PFSK-1 (cell line): ENCODE measurements around the gene CTNND2.

Experiments
- FOXP2 ChIP-seq: optimal IDR thresholded peaks from 2 replicates; pipeline ENCODE3; 2011; ENCODE audit warnings: borderline replicate concordance, control low read depth, inconsistent platforms; ENCODE audit not compliant: insufficient read depth; ENCODE audit errors: extremely low read length, extremely low read depth
- POLR2AphosphoS5 ChIP-seq: IDR thresholded peaks from 2 replicates; pipeline ENCODE4 v1.6.1; 2012; ENCODE audit warnings: low read depth, mild to moderate bottlenecking, control low read depth, low read length, moderate library complexity
- SIN3A ChIP-seq: IDR thresholded peaks from 2 replicates; pipeline ENCODE4 v1.6.1; 2012; ENCODE audit warnings: mild to moderate bottlenecking, low read length, moderate library complexity, borderline replicate concordance; ENCODE audit not compliant: insufficient read depth
- TAF1 ChIP-seq: IDR thresholded peaks from 2 replicates; pipeline ENCODE4 v1.6.1; 2012; ENCODE audit warnings: low read length, control low read depth, borderline replicate concordance; ENCODE audit not compliant: insufficient read depth
- TF ChIP-seq, protein P1 (sequence below), 2 experiments: IDR thresholded peaks; 2 replicates each; pipeline versions ENCODE4 v1.6.1 to v1.8.0; 2011 to 2012; ENCODE audit warnings: low read depth in 2 of 2, low read length in 2 of 2, control low read depth in 1 of 2, inconsistent platforms in 1 of 2, mild to moderate bottlenecking in 1 of 2, moderate library complexity in 1 of 2; ENCODE audit not compliant: insufficient read depth in 1 of 2

Gene CTNND2

DNA sequence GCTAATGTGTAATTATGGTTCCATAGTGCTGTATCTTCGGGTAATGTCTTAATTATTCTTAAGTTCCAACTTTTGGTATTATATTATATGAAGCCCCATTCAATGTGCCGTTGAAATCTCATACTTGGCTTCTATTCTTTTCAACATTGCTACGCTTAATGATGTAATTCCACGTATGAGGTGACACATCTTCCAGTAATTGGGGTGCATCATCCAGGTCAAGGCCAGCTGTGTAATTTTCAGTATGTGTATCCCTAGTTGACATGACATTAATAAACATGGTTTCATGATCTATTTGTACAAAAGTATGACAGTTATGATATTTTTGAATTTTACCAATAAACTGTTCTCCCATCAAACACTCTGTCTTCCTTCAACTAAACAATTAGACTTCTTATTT lies 546.3 kb downstream of the CTNND2 start:
- no peak for TF ChIP-seq TAF1
- no peak for TF ChIP-seq SIN3A
- no peak for TF ChIP-seq FOXP2
- no peak for TF ChIP-seq POLR2AphosphoS5
- TF ChIP-seq, protein P1, sequence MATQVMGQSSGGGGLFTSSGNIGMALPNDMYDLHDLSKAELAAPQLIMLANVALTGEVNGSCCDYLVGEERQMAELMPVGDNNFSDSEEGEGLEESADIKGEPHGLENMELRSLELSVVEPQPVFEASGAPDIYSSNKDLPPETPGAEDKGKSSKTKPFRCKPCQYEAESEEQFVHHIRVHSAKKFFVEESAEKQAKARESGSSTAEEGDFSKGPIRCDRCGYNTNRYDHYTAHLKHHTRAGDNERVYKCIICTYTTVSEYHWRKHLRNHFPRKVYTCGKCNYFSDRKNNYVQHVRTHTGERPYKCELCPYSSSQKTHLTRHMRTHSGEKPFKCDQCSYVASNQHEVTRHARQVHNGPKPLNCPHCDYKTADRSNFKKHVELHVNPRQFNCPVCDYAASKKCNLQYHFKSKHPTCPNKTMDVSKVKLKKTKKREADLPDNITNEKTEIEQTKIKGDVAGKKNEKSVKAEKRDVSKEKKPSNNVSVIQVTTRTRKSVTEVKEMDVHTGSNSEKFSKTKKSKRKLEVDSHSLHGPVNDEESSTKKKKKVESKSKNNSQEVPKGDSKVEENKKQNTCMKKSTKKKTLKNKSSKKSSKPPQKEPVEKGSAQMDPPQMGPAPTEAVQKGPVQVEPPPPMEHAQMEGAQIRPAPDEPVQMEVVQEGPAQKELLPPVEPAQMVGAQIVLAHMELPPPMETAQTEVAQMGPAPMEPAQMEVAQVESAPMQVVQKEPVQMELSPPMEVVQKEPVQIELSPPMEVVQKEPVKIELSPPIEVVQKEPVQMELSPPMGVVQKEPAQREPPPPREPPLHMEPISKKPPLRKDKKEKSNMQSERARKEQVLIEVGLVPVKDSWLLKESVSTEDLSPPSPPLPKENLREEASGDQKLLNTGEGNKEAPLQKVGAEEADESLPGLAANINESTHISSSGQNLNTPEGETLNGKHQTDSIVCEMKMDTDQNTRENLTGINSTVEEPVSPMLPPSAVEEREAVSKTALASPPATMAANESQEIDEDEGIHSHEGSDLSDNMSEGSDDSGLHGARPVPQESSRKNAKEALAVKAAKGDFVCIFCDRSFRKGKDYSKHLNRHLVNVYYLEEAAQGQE (IDR thresholded peaks at IDR 0.05; ENCODE audit: insufficient read depth in 1 of 2, low read depth in 2 of 2, low read length in 2 of 2): no peak

DNA sequence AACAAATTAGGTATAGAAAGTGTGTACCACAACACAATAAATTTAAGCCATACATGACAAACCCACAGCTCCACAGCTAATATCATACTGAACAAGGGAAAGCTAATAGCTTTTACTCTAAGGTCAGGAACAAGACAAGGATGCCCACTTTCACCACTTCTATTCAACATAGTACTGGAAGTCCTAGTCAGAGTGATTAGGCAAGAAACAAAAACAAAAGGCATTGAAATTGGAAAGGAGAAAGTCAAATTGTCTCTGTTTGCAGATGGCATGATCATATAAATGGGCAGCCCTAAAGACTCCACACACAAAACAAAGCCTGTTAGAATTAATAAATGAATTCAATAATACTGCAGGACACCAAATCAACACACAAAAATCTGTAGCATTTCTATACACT lies 548.8 kb downstream of the CTNND2 start:
- TF ChIP-seq SIN3A (no peak), FOXP2 (no peak), POLR2AphosphoS5 (no peak), TAF1 (no peak)
- TF ChIP-seq, protein P1 (IDR thresholded peaks at IDR 0.05; ENCODE audit: insufficient read depth in 1 of 2, low read depth in 2 of 2, low read length in 2 of 2): no peak

DNA sequence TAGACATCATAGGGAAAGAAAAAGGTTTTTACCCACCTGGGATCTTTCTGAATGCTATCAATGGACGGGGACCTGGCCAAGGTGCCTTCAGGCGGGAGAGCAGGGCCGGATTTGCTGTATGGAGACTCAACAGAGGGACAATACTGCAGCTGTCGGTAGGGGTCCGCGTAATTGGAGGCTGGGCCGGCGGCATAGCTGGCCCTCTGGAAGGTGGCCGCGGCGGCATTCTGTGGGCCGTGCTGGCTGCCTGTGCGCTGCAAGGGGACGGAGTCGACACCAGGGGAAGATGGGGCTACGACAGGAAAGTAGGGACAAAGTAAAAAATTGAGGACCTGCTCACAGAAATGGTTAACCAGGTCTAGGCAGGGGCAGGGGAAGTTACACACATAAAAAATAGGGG lies 557.9 kb downstream of the CTNND2 start:
- TF ChIP-seq POLR2AphosphoS5: no peak
- no peak for TF ChIP-seq FOXP2

DNA sequence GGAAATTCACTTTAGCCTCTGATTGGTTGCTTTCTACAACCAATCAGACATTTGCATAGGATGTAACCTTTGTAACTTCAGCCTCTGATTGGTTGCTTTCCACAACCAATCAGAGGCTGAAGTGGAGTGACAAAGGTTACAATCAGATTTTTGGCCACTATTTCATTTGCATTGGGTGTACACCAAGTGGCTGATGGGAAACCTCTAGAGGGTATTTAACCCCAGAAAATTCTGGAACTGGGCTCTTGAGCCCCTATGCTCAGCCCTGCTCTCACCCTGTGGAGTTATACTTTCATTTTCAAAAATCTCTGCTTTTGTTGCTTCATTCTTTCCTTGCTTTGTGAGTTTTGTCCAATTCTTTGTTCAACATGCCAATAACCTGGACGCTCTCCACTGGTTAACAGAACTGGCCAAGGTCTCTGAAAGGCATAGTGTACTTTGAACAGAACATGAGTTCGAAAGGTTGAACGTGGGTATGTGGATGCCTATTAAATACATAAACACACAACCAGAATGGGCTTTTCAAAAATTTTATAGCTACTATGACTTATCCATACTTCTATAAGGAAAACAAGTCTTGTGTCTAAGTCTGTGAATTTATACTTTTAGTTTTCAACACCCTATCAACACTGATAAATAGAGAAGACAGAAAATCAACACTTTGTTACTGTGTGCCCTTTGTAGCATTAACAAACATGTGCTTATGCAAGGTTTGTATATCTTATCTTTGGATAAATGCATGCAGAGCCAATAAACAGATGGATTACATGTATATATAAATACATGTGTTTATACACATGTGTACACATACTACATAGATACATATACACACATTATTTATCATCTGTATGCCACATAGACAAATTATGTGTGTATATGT lies 568.1 kb downstream of the CTNND2 start:
- TF ChIP-seq, protein P1 (IDR thresholded peaks at IDR 0.05; ENCODE audit: insufficient read depth in 1 of 2, low read depth in 2 of 2, low read length in 2 of 2): no peak
- TF ChIP-seq FOXP2 (no peak), POLR2AphosphoS5 (no peak), SIN3A (no peak), TAF1 (no peak)

DNA sequence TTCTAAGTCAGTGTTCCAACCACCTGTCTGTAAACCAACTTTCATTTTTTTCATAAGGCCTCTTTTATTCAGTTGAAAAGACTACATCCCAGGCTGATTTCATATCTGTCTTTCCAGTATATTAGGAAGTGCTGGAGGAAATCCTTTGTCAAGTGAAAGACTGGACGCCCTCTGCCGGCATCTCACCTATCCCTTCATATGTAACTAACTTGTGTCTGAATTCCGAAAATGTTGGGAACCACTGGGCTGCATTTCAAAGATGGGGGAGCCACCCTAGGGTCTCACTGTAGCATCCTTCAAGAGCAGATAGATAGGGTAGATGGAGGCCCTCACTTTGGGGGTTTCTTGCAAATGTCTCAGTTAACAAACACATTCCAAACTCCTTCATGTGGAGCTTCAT lies 569.8 kb downstream of the CTNND2 start:
- no peak for TF ChIP-seq POLR2AphosphoS5
- no peak for TF ChIP-seq TAF1
- TF ChIP-seq SIN3A: no peak
- no peak for TF ChIP-seq FOXP2
- TF ChIP-seq, protein P1 (IDR thresholded peaks at IDR 0.05; ENCODE audit: insufficient read depth in 1 of 2, low read depth in 2 of 2, low read length in 2 of 2): no peak
